GM12874 (cell line): ENCODE data around the gene MTUS2.
A peak's percentile ranks its signal among the peaks of the same experiment; 100 is the strongest.

Experiments used
- CTCF ChIP-seq: IDR thresholded peaks from 2 replicates; pipeline ENCODE4 v1.5.1; 2011; ENCODE audit warnings: low read depth, mild to moderate bottlenecking, control low read depth, low read length, moderate library complexity; ENCODE audit not compliant: insufficient read depth

MTUS2 gene

GRCh38 chr13:29453617-29454011 lies 633.5 kb downstream of the MTUS2 start:
- TF ChIP-seq CTCF, result no peak

GRCh38 chr13:29454931-29455481 lies 634.9 kb downstream of the MTUS2 start:
- TF ChIP-seq CTCF, result peak; percentile 77

GRCh38 chr13:29456419-29456818 lies 636.3 kb downstream of the MTUS2 start:
- no peak for TF ChIP-seq CTCF

- no peak for TF ChIP-seq CTCF
Observed at GRCh38 chr13:29457299-29457698, 637.2 kb downstream of the MTUS2 start.

- no peak for TF ChIP-seq CTCF
Observed at GRCh38 chr13:29458419-29458818, 638.3 kb downstream of the MTUS2 start.

GRCh38 chr13:29459813-29460355 lies 639.7 kb downstream of the MTUS2 start:
- no peak for TF ChIP-seq CTCF

- TF ChIP-seq CTCF, result no peak
Observed at GRCh38 chr13:29464105-29464679, 644.1 kb downstream of the MTUS2 start.
